H9 (cell line): ENCODE results near the gene TMEM125. TPM values are rescaled to one million over a fixed set of nuclear protein-coding genes. Genes with fewer than 3 reads are reported as not detected.

Experiments
- DNase-seq: peaks from one replicate; pipeline ENCODE4 v3.0.0-alpha.2; 2017
- H2AFZ ChIP-seq: one replicate; pipeline ENCODE4 v1.6.1; 2013; ENCODE audit warnings: mild to moderate bottlenecking, low read length, control low read depth, moderate library complexity
- H2AK5ac ChIP-seq: 2 replicates; pipeline ENCODE4 v1.6.1; 2013; ENCODE audit warnings: low read length, control low read depth, mixed read lengths; ENCODE audit not compliant: insufficient read length
- H2BK120ac ChIP-seq: one replicate; pipeline ENCODE4 v1.6.1; 2013; ENCODE audit warnings: low read depth, mild to moderate bottlenecking, low read length, control low read depth, inconsistent platforms; ENCODE audit not compliant: poor library complexity, severe bottlenecking
- H2BK12ac ChIP-seq: 2 replicates; pipeline ENCODE4 v1.6.1; 2013; ENCODE audit warnings: low read length, control low read depth, mixed read lengths, low read depth; ENCODE audit not compliant: insufficient read length
- H2BK15ac ChIP-seq: 2 replicates; pipeline ENCODE4 v1.6.1; 2013; ENCODE audit warnings: low read depth, low read length, control low read depth
- H2BK20ac ChIP-seq: one replicate; pipeline ENCODE4 v1.6.1; 2013; ENCODE audit warnings: low read depth, mild to moderate bottlenecking, low read length, control low read depth, inconsistent platforms; ENCODE audit not compliant: poor library complexity, severe bottlenecking
- H2BK5ac ChIP-seq: 2 replicates; pipeline ENCODE4 v1.6.1; 2013; ENCODE audit warnings: low read length, control low read depth, mixed read lengths; ENCODE audit not compliant: insufficient read length
- H3K14ac ChIP-seq: 2 replicates; pipeline ENCODE4 v1.6.1; 2013; ENCODE audit warnings: low read length, control low read depth; ENCODE audit not compliant: insufficient read depth
- H3K18ac ChIP-seq: 2 replicates; pipeline ENCODE4 v1.6.1; 2013; ENCODE audit warnings: low read depth, mild to moderate bottlenecking, mixed read lengths, low read length, control low read depth; ENCODE audit not compliant: insufficient read length
- H3K23ac ChIP-seq: 2 replicates; pipeline ENCODE4 v1.6.1; 2013; ENCODE audit warnings: low read length, control low read depth, mixed read lengths, low read depth; ENCODE audit not compliant: insufficient read length
- H3K23me2 ChIP-seq: 2 replicates; pipeline ENCODE4 v1.6.1; 2013; ENCODE audit warnings: low read depth, mild to moderate bottlenecking, mixed read lengths, low read length, control low read depth; ENCODE audit not compliant: insufficient read length, poor library complexity, severe bottlenecking
- H3K27ac ChIP-seq: 2 replicates; pipeline ENCODE4 v1.5.1; 2013; ENCODE audit warnings: low read length, control low read depth, mixed read lengths, low read depth; ENCODE audit not compliant: insufficient read length
- H3K27me3 ChIP-seq: 2 replicates; pipeline ENCODE4 v1.6.1; 2013; ENCODE audit warnings: low read length, control low read depth, inconsistent platforms; ENCODE audit not compliant: insufficient read depth
- H3K4ac ChIP-seq: 2 replicates; pipeline ENCODE4 v1.6.1; 2013; ENCODE audit warnings: low read depth, mild to moderate bottlenecking, control low read depth, inconsistent platforms, low read length, moderate library complexity
- H3K4me1 ChIP-seq: 2 replicates; pipeline ENCODE4 v1.6.1; 2013; ENCODE audit warnings: low read length, control low read depth, inconsistent platforms; ENCODE audit not compliant: insufficient read depth
- H3K4me2 ChIP-seq: 2 replicates; pipeline ENCODE4 v1.6.1; 2013; ENCODE audit warnings: low read length, control low read depth, mixed read lengths; ENCODE audit not compliant: insufficient read length, insufficient read depth
- H3K56ac ChIP-seq: 2 replicates; pipeline ENCODE4 v1.6.1; 2013; ENCODE audit warnings: low read depth, mild to moderate bottlenecking, mixed read lengths, low read length, control low read depth; ENCODE audit not compliant: insufficient read length
- H3K79me1 ChIP-seq: 2 replicates; pipeline ENCODE4 v1.6.1; 2013; ENCODE audit warnings: low read depth, mild to moderate bottlenecking, moderate library complexity, low read length, control low read depth, inconsistent platforms; ENCODE audit not compliant: insufficient read depth, poor library complexity, severe bottlenecking
- H3K79me2 ChIP-seq: 2 replicates; pipeline ENCODE4 v1.6.1; 2013; ENCODE audit warnings: low read length, control low read depth, inconsistent platforms; ENCODE audit not compliant: insufficient read depth
- H3K9ac ChIP-seq: 2 replicates; pipeline ENCODE4 v1.6.1; 2013; ENCODE audit warnings: low read length, control low read depth, mixed read lengths; ENCODE audit not compliant: insufficient read length; ENCODE audit errors: extremely low read depth
- H3K9me3 ChIP-seq: one replicate; pipeline ENCODE4 v1.6.1; 2013; ENCODE audit warnings: low read depth, low read length, inconsistent platforms; ENCODE audit not compliant: control insufficient read depth
- H3T11ph ChIP-seq: one replicate; pipeline ENCODE4 v1.6.1; 2013; ENCODE audit warnings: mild to moderate bottlenecking, low read length, control low read depth, inconsistent platforms
- H4K20me1 ChIP-seq: one replicate; pipeline ENCODE4 v1.6.1; 2013; ENCODE audit not compliant: control insufficient read depth, insufficient read length, insufficient read depth
- H4K5ac ChIP-seq: 2 replicates; pipeline ENCODE4 v1.6.1; 2013; ENCODE audit warnings: low read depth, mild to moderate bottlenecking, mixed read lengths, low read length, control low read depth; ENCODE audit not compliant: insufficient read length
- H4K8ac ChIP-seq: replicated peaks from 2 replicates; pipeline ENCODE4 v1.6.1; 2013; ENCODE audit warnings: low read length, control low read depth, mixed read lengths, low read depth; ENCODE audit not compliant: insufficient read length
- H4K91ac ChIP-seq: 2 replicates; pipeline ENCODE4 v1.6.1; 2013; ENCODE audit warnings: low read depth, mild to moderate bottlenecking, moderate library complexity, mixed read lengths, low read length, control low read depth; ENCODE audit not compliant: insufficient read length
- H3K27ac Mint-ChIP-seq, 3 experiments: 2 replicates in 2 of 3; 3 replicates in 1 of 3; pipeline ENCODE4 v1.8.0; 2020 to 2021; ENCODE audit warnings: mixed read lengths in 3 of 3, mild to moderate bottlenecking in 1 of 3, moderate library complexity in 1 of 3
- H3K27me3 Mint-ChIP-seq: 2 replicates; pipeline ENCODE4 v1.8.0; 2021; ENCODE audit warnings: low read depth, mild to moderate bottlenecking, moderate library complexity, mixed read lengths
- H3K36me3 Mint-ChIP-seq, 3 experiments: 2 replicates in 2 of 3; 3 replicates in 1 of 3; pipeline ENCODE4 v1.8.0; 2020 to 2021; ENCODE audit warnings: low read depth in 3 of 3, mixed read lengths in 3 of 3; ENCODE audit not compliant: insufficient read depth in 1 of 3
- H3K4me1 Mint-ChIP-seq, 2 experiments: 2 replicates each; pipeline ENCODE4 v1.8.0; 2020; ENCODE audit warnings: mixed read lengths in 2 of 2
- H3K4me3 Mint-ChIP-seq, 2 experiments: 2 replicates in 1 of 2; 3 replicates in 1 of 2; pipeline ENCODE4 v1.8.0; 2020 to 2021; ENCODE audit warnings: mild to moderate bottlenecking in 2 of 2, mixed read lengths in 2 of 2, moderate library complexity in 1 of 2
- H3K9me3 Mint-ChIP-seq, 2 experiments: 2 replicates in 1 of 2; 3 replicates in 1 of 2; pipeline ENCODE4 v1.8.0; 2020; ENCODE audit warnings: mild to moderate bottlenecking in 2 of 2, mixed read lengths in 2 of 2, moderate library complexity in 1 of 2
- CTCF ChIP-seq: fragments of 200-600 bp; sonication (generic); conservative IDR thresholded peaks from 3 replicates; pipeline ENCODE4 v1.8.0; 2021; ENCODE audit warnings: antibody characterized with exemption, mild to moderate bottlenecking
- WGBS: extraction: QIAGEN DNeasy Blood & Tissue Kit; methylation state at CpG from one replicate; pipeline ENCODE4 v1.1.7; 2013; ENCODE audit warnings: missing lambda C conversion rate, low lambda C conversion rate, mixed read lengths; ENCODE audit not compliant: insufficient read length; ENCODE audit errors: extremely low coverage; 5-methylcytosine and 5-hydroxymethylcytosine counted together
- total RNA-seq: library from RNA; stranded (reverse); gene quantifications from 2 replicates; pipeline ENCODE4 v1.2.1, GENCODE V29; 2021

The TMEM125 gene
- total RNA-seq, 1 experiment from 2014 or later: 19.6 TPM

GRCh38 chr1:43238991-43239469, 30.8 kb upstream of the TMEM125 start:
- Histone ChIP-seq H4K20me1 (no peaks in the 10 kb centered on the region), H3K9me3 (no peaks in the 10 kb centered on the region), H2AK5ac (no peak overlapping the region), H3K18ac (no peak overlapping the region), H3K56ac (no peak overlapping the region), H2AFZ (no peak overlapping the region), H3K23ac (no peak overlapping the region), H2BK15ac (no peak overlapping the region), H3T11ph (no peak overlapping the region), H3K4me2 (no peak overlapping the region), H2BK20ac (no peak overlapping the region), H3K79me1 (no peaks in the 10 kb centered on the region), H3K4ac (no peak overlapping the region), H3K14ac (no peak overlapping the region), H2BK5ac (no peak overlapping the region), H3K23me2 (no peaks in the 10 kb centered on the region), H3K9ac (no peak overlapping the region), H3K27ac (no peak overlapping the region), H4K91ac (no peak overlapping the region), H3K79me2 (no peaks in the 10 kb centered on the region), H4K5ac (no peak overlapping the region), H2BK12ac (no peak overlapping the region), H3K27me3 (no peaks in the 10 kb centered on the region), H2BK120ac (no peak overlapping the region), H4K8ac (no peak overlapping the region), H3K4me1 (peaks cover 3% of the 10 kb centered on the region; the same call in 1 of the 2 replicates)
- Mint-ChIP-seq H3K9me3 (peaks cover 5 to 15% of the 10 kb centered on the region in 2 experiments), H3K27me3 (peaks cover 2% of the 10 kb centered on the region; the same call in 1 of the 2 replicates), H3K4me3 (no peak overlapping the region), H3K27ac (no peak overlapping the region), H3K36me3 (no peaks in the 10 kb centered on the region; a peak in 1 of 7 replicates), H3K4me1 (peaks cover 0 to 3% of the 10 kb centered on the region in 2 experiments; a peak in 2 of 4 replicates)
- DNase-seq: no peak
- no CpG with 5 or more reads among the region's 3 CpGs for WGBS
- TF ChIP-seq CTCF: no peak
